HCT116 (cell line): Measurements from ENCODE around the gene PLCB4. TPM values are rescaled to one million over a fixed set of nuclear protein-coding genes. Genes with fewer than 3 reads are reported as not detected.

Source experiments
- ATAC-seq: fragments of 200-7000 bp; cut with Tn5 transposase; 2 replicates; pipeline ENCODE4 v1.9.1; 2020; ENCODE audit warnings: mild to moderate bottlenecking, moderate library complexity
- BruUV-seq: library from RNA; stranded (reverse); fragments of 400-500 nt; replicated peaks from 2 replicates; lab custom pipeline; 2021; lab: Mats Ljungman, UMichigan
- CTCF ChIA-PET: fragments of 300-600 bp; sonication (Branson Sonifier 250); formaldehyde crosslinking; loops from one replicate; lab custom pipeline; 2021; ENCODE audit warnings: antibody characterized with exemption; lab: Charles Lee
- POLR2A ChIA-PET: fragments of 300-600, 350-600 bp; sonication (Branson Sonifier 250); formaldehyde crosslinking; loops from one replicate; lab custom pipeline; 2021; ENCODE audit warnings: antibody characterized with exemption; lab: Charles Lee
- RAD21 ChIA-PET, 2 experiments: fragments of 300-600 bp; sonication (Branson Sonifier 250); formaldehyde crosslinking; loops; one replicate each; lab custom pipeline; 2023; ENCODE audit warnings: low total read pairs in 2 of 2; ENCODE audit not compliant: uncharacterized antibody in 2 of 2, unreplicated experiment in 2 of 2, low non-redundant PET in 1 of 2; lab: Charles Lee
- DNase-seq: peaks from one replicate; pipeline ENCODE4 v3.0.0-alpha.2; 2010; ENCODE audit warnings: low read depth, low spot score
- H2AFZ ChIP-seq: fragments of 200-600 bp; shearing (Covaris generic), sonication (generic); 2 replicates; pipeline ENCODE4 v1.6.1; 2017; ENCODE audit warnings: low read depth, mixed run types, mixed read lengths, antibody characterized with exemption, low read length; ENCODE audit not compliant: poor library complexity, severe bottlenecking
- H3K27ac ChIP-seq: 2 replicates; pipeline ENCODE4 v1.5.1; 2012; ENCODE audit warnings: low read depth, low read length
- H3K27me3 ChIP-seq: fragments of 200-600 bp; sonication (generic); 2 replicates; pipeline ENCODE4 v1.6.1; 2016; ENCODE audit warnings: mixed run types, low read length, mixed read lengths; ENCODE audit not compliant: insufficient read depth
- H3K36me3 ChIP-seq, 2 experiments: fragments of 200-500 bp in 1 of 2; fragments of 200-600 bp in 1 of 2; sonication (Bioruptor generic) in 1 of 2; sonication (generic) in 1 of 2; 2 replicates each; pipeline versions ENCODE4 v1.5.1 to v1.6.1; 2014 to 2016; ENCODE audit warnings: low read length in 2 of 2, inconsistent platforms in 1 of 2, mixed read lengths in 1 of 2, mixed run types in 1 of 2; ENCODE audit not compliant: insufficient read depth in 2 of 2, control insufficient read depth in 1 of 2
- H3K4me1 ChIP-seq, 2 experiments: fragments of 200-600 bp in 1 of 2; sonication (generic) in 1 of 2; 2 replicates each; pipeline versions ENCODE4 v1.5.1 to v1.6.1; 2012 to 2017; ENCODE audit warnings: low read length in 2 of 2, inconsistent platforms in 1 of 2, mild to moderate bottlenecking in 1 of 2, mixed read lengths in 1 of 2, mixed run types in 1 of 2, moderate library complexity in 1 of 2; ENCODE audit not compliant: insufficient read depth in 2 of 2, control insufficient read depth in 1 of 2
- H3K4me2 ChIP-seq: fragments of 200-600 bp; sonication (generic); 2 replicates; pipeline ENCODE4 v1.6.1; 2017; ENCODE audit warnings: mixed run types, low read length, mixed read lengths
- H3K4me3 ChIP-seq, 2 experiments: fragments of 200-600 bp in 1 of 2; sonication (generic) in 1 of 2; replicated peaks in 1 of 2; 2 replicates each; pipeline ENCODE4 v1.5.1; 2011 to 2016; ENCODE audit warnings: low read length in 2 of 2, control low read depth in 1 of 2, low read depth in 1 of 2, mild to moderate bottlenecking in 1 of 2, mixed read lengths in 1 of 2, mixed run types in 1 of 2
- H3K79me2 ChIP-seq: fragments of 200-600 bp; sonication (generic); 2 replicates; pipeline ENCODE4 v1.6.1; 2017; ENCODE audit warnings: mild to moderate bottlenecking, mixed run types, low read length, moderate library complexity, mixed read lengths; ENCODE audit not compliant: insufficient read depth
- H3K9ac ChIP-seq: fragments of 200-600 bp; sonication (generic); 2 replicates; pipeline ENCODE4 v1.6.1; 2016; ENCODE audit warnings: low read length, mixed read lengths
- H3K9me2 ChIP-seq: fragments of 200-600 bp; sonication (generic), shearing (Covaris generic); 2 replicates; pipeline ENCODE4 v1.6.1; 2017; ENCODE audit warnings: mixed run types, mild to moderate bottlenecking, moderate library complexity; ENCODE audit not compliant: insufficient read depth
- H3K9me3 ChIP-seq, 2 experiments: fragments of 200-500 bp in 1 of 2; fragments of 200-600 bp in 1 of 2; sonication (Bioruptor generic) in 1 of 2; sonication (generic) in 1 of 2; 2 replicates each; pipeline ENCODE4 v1.6.1; 2014 to 2017; ENCODE audit warnings: low read length in 2 of 2, mixed read lengths in 2 of 2, inconsistent platforms in 1 of 2, low read depth in 1 of 2, mild to moderate bottlenecking in 1 of 2, mixed run types in 1 of 2, moderate library complexity in 1 of 2; ENCODE audit not compliant: control insufficient read depth in 1 of 2, insufficient read depth in 1 of 2
- H4K20me1 ChIP-seq: fragments of 200-600 bp; sonication (generic), shearing (Covaris generic); 2 replicates; pipeline ENCODE4 v1.6.1; 2017; ENCODE audit warnings: mixed run types, mild to moderate bottlenecking, moderate library complexity; ENCODE audit not compliant: insufficient read depth
- CEBPB ChIP-seq: IDR thresholded peaks from 2 replicates; pipeline ENCODE4 v1.6.1; 2012; ENCODE audit warnings: low read depth
- ELF1 ChIP-seq: IDR thresholded peaks from 2 replicates; pipeline ENCODE4 v1.6.1; 2012; ENCODE audit warnings: low read depth, borderline replicate concordance
- FOSL1 ChIP-seq: IDR thresholded peaks from 2 replicates; pipeline ENCODE4 v1.6.1; 2012; ENCODE audit warnings: low read depth
- JUND ChIP-seq: IDR thresholded peaks from 2 replicates; pipeline ENCODE4 v1.6.1; 2012
- RAD21 ChIP-seq: IDR thresholded peaks from 2 replicates; pipeline ENCODE4 v1.6.1; 2012; ENCODE audit warnings: low read depth, mild to moderate bottlenecking
- YY1 ChIP-seq: IDR thresholded peaks from 2 replicates; pipeline ENCODE4 v1.6.1; 2011; ENCODE audit warnings: low read length, low read depth, moderate library complexity, mild to moderate bottlenecking; ENCODE audit not compliant: insufficient replicate concordance; ENCODE audit errors: extremely low read depth
- ZFX ChIP-seq: fragments of 450-650 bp; IDR thresholded peaks from 2 replicates; pipeline ENCODE4 v1.6.1; 2017
- intact Hi-C: fragments of 100-400 bp; cut with micrococcal nuclease; formaldehyde crosslinking; loops from 2 replicates; pipeline ENCODE4 v1.10.0; 2022
- total RNA-seq: library from RNA; stranded (reverse); gene quantifications from one replicate; pipeline ENCODE4 v1.2.1, GENCODE V29; 2021; ENCODE audit not compliant: unreplicated experiment

The PLCB4 gene
- total RNA-seq, 1 experiment from 2014 or later: 2.5 TPM

- no peak for TF ChIP-seq ELF1
- no peak for TF ChIP-seq CEBPB
- TF ChIP-seq YY1: no peak
- no peak for TF ChIP-seq JUND
- Histone ChIP-seq H3K27me3 (no peaks in the 10 kb centered on the region), H3K27ac (no peak overlapping the region), H4K20me1 (no peaks in the 10 kb centered on the region), H3K9me3 (no peaks in the 10 kb centered on the region), H3K79me2 (no peaks in the 10 kb centered on the region), H2AFZ (no peak overlapping the region), H3K9me2 (no peaks in the 10 kb centered on the region), H3K4me2 (no peak overlapping the region), H3K9ac (no peak overlapping the region), H3K36me3 (no peaks in the 10 kb centered on the region), H3K4me1 (peaks cover 10 to 13% of the 10 kb centered on the region in 2 experiments), H3K4me3 (no peak overlapping the region)
- ChIA-PET RAD21 (no interaction called here), POLR2A (no interaction called here), CTCF (no interaction called here)
- BruUV-seq: no TSS peak
- intact Hi-C loops: no loop called here
- no peak for DNase-seq
- ATAC-seq: no peak
These were observed 36.1 kb upstream of the PLCB4 start for GRCh38 chr20:9032758-9033157.

GRCh38 chr20:9035126-9035525 is 33.8 kb upstream of the PLCB4 start:
- DNase-seq: peak; percentile 21
- Histone ChIP-seq H4K20me1 (no peaks in the 10 kb centered on the region), H3K9me3 (no peaks in the 10 kb centered on the region)
- TF ChIP-seq JUND (peak; percentile 50), ELF1 (no peak), ZFX (no peak), FOSL1 (peak; percentile 47), RAD21 (no peak)
- TF ChIP-seq, all 23 proteins: peak for 2
- peaks cover 10 to 13% of the 10 kb centered on the region in 2 experiments for H3K4me1 ChIP-seq
- no peaks in the 10 kb centered on the region for H3K79me2 ChIP-seq
- no peak overlapping the region for H3K9ac ChIP-seq
- RAD21 ChIA-PET: no interaction called here
- no peak overlapping the region for H3K27ac ChIP-seq
- no peaks in the 10 kb centered on the region for H3K27me3 ChIP-seq
- H2AFZ ChIP-seq: no peak overlapping the region
- CTCF ChIA-PET: no interaction called here
- no peak overlapping the region for H3K4me3 ChIP-seq
- ATAC-seq: peak; percentile 91
- H3K9me2 ChIP-seq: no peaks in the 10 kb centered on the region
- POLR2A ChIA-PET: no interaction called here
- no TSS peak for BruUV-seq
- no peaks in the 10 kb centered on the region for H3K36me3 ChIP-seq
- intact Hi-C loops: no loop called here
- H3K4me2 ChIP-seq: peak overlapping the region; percentile 46
